GM10266 (cell line): ENCODE data around the gene KAZN.

Experiments used
- DNase-seq: peaks from one replicate; pipeline ENCODE4 v3.0.0; 2012; ENCODE audit errors: extremely low spot score
- CTCF ChIP-seq: IDR thresholded peaks from 2 replicates; pipeline ENCODE4 v1.5.1; 2012; ENCODE audit warnings: mild to moderate bottlenecking, low read depth; ENCODE audit not compliant: control insufficient read depth, insufficient read depth; ENCODE audit errors: missing control alignments

Gene KAZN

GRCh38 chr1:14800014-14800413 is 201.5 kb downstream of the KAZN start:
- TF ChIP-seq CTCF: no peak
- DNase-seq: no peak

GRCh38 chr1:14800500-14801076 is 202.1 kb downstream of the KAZN start:
- no peak for TF ChIP-seq CTCF
- DNase-seq: no peak

GRCh38 chr1:14803002-14803789 is 204.7 kb downstream of the KAZN start:
- no peak for DNase-seq
- no peak for TF ChIP-seq CTCF

GRCh38 chr1:14804626-14805025 is 206.1 kb downstream of the KAZN start:
- DNase-seq: no peak
- TF ChIP-seq CTCF: no peak

GRCh38 chr1:14806772-14807171 is 208.3 kb downstream of the KAZN start:
- DNase-seq: no peak
- no peak for TF ChIP-seq CTCF

GRCh38 chr1:14808768-14809167 is 210.3 kb downstream of the KAZN start:
- no peak for DNase-seq
- no peak for TF ChIP-seq CTCF
